Superior temporal gyrus (tissue), 1 donor: Measurements from ENCODE around the gene SENP2.
"Not testable (repeated sequence)": the region's sequence is repeated elsewhere in the genome, so short reads cannot be mapped to it uniquely, and the experiment has no call there.

Experiments used
- DNase-seq: peaks from one replicate; pipeline ENCODE4 v3.0.0-alpha.2; 2016; ENCODE audit errors: extremely low spot score

The SENP2 gene

GRCh38 chr3:185647880-185648210 is 61.8 kb downstream of the SENP2 start:
- DNase-seq: no peak

DNA sequence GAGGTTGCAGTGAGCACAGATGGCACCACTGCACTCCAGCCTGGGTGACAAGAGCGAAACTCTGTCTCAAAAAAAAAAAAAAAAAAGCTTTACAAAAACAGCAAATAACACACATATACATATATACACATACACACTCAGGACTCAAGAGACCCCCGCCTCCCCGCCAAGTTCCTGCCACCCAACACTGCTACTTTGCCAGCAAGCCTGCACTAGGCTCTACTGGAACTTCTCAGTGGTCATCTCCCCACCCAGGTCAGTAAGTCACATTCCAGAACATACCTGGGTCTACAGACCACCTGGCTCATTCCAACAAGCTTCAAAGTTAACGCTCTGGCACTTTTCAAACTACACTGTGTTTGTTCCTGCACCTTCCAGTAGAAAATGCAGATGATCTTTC is 62.3 kb downstream of the SENP2 start:
- DNase-seq: no peak

DNA sequence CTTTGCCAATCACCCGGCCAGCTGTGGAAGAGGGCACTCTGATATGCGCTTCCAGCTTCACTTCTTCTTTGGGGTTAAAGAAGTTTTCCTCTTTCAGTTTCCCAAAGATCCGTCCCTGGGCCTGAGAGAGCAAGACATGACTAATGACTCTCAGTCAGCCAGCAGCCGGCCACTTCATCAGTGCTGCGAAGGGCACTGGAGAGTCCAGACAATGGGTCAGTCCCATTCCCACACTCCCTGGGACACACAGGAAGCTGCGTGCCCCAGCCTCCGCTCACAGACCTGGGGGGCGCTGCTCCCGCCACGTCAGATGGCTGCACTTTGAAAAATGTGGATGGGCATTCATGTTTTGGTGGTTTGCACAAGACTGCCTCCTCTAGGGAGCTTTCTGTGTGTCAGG is 63.3 kb downstream of the SENP2 start:
- DNase-seq: no peak

DNA sequence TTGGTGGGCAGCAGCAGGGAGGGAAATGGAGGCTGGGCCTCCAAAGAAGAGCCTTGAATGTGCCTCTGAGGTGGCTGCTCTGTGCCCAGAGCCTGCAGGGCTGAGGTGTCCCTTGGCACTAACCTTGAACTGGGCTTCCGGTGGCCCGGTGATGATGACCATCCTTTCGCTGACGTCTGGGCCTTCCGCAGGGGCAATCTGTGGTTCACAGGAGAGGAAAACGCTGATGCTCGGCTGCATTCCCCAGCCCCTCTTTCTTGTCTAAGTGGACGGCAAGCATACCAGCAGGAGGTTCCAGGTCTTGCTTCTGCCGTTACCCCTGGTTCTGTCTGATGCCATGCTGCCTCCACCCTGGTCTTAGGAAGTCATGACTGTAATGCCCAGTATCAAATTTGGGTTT is 65.9 kb downstream of the SENP2 start:
- no peak for DNase-seq

DNA sequence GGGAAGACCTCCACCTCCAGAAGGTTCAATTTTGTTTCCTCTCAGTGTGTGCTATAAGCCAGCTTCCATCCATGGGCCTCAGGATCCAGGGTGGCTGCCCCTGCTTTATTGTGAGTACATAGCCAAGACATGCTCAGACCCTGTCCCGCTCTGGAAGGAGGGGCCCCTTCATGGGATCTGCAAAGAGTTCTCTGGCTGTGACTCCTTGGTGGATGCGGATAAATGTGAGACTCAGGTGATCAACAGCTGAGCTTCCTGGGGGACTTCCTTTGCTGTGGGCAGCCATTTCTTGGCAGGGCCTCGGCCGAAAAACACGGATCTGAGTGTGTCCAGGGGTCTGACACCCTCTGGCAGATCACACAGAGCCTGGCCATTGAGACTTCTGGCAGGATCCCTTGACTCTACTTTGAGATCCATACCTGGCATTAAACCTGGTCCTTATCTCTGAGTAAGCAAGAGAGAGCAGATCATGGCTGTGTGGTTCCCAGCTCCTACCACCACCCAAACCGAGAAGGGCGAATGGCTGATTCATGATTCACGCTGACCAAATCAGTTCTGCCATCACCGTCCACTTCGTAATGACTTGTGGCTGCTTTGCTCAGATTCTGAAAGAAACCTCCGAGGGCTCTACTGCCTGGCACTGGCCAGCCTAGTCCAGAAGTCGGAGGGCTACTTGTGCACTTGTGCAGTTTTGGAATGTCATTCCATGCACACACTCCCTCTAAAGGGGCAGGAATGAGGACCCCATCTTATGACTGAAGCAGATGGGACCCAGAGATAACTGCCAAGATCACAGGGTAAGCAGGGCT is 68.1 kb downstream of the SENP2 start:
- no peak for DNase-seq

DNA sequence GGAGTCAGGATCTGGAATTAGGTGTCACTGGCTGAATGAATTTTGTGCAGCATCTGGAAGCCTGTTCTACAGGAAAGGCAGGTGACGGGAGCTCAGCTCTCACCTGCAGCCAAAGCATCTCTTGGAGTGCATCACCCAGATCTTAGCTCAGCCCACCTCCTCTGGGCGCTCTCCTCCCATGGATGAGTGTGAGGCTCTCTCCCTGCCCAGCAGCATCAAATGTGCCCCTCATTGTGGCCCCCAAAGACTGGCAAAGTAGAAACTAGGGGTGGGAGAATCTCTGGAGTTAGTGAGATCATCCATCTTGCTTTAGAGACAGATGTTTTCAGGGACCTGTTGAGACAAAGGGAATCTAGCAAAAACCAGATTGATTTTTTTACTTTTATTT is 68.7 kb downstream of the SENP2 start:
- DNase-seq: no peak

- DNase-seq: no peak
These were observed 69.6 kb downstream of the SENP2 start for GRCh38 chr3:185655426-185656320.

DNA sequence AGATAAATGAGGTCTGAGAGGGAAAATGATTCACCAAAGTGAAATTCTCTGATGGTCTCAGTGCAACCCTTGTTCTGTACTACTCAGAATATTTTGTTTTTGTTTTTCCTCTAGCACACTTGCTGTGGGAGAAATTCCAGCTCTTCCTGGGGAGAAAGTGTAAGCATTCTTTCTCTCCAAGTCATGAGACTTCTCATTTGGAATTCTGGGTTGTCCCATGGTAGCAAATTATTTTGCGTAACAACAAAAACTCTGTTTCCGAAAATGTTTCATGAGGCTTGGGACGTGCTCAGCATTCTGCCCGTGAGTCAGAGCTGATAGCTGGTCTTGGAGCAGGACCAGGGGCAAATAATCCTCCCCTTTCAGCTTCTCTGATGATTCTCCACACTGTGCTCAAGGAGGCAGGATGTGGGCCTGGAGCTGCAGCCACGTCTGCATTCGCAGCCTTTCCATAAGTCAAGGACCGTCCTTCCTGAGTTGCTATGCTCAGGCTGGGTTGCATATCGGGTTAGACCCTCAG is 70.3 kb downstream of the SENP2 start:
- peak; percentile 49 for DNase-seq

DNA sequence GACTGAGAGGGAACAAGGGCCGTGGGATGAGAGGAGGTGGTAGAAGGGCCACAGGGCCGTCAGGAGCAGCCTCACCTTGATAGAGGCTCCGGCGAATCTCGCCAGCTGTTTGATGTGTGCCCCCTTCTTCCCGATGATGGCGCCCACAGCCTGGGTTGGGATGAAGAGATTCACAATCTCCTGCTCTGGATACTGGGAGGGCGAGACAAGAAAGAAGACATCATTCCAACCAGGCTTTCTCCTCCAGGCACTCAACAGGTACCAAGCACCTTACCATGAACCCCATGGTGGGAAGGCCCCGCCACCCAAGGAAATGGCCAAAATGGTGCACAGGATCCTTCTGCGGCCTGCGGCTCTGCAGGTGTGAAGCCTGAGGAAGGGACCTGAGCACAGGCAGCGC is 71.1 kb downstream of the SENP2 start:
- no peak for DNase-seq

DNA sequence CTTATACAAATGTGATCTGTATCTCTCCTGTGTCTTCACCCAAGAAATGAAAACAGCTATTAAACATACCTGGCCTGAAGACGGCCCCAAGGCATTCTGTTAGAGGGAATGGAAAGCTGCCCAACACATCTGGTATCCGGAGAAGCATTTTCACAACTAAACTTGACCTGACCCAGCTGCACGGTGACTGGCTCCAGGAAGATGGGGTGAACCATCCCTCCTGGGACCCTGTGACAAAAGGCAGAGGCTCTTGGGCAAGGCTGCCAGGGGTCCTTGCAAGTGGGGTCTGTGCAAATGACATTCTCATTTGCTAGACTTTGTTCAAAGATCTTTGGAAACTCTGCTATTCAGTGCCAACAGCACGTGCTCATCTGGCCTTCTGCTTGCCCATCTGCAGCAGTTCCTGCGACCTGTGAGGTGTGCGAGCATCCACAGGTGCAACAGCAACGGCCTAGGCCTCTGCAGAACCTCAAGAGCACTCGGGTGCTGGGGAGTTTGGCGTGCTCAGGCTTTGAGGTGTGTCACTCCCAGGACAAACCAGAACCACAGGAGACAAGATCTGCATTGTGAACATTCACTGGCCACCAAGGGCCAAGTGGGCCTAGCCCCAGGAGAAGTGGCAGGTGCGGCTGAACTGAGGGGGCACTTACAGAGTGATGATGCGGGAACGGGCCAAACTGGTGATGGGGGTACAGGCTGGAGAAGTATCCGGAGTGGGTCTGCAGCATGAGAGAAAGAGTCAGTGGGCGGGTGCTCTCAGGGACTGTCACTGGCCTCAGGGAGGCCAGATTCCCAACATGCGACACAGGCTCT is 71.8 kb downstream of the SENP2 start:
- DNase-seq: no peak

DNA sequence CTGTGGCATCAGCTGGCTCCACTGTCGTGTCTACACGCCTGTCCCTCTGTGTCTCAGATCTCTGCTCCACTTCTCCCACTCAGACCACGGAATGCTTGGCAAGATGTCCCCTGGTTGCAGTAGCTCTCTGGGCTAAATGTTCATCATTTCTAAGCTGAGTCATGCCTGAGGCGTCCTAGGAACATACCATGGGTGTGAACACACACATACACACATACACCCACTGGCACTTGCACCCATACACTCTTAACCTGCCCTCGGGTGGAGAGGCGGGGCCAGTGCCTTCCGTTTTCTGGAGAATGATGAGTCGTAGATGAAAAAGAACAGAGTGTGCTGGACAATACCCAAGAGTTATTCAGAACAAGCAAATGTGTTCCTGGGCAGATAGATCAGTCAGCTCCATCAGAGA is 72.4 kb downstream of the SENP2 start:
- DNase-seq: peak; percentile 38

DNA sequence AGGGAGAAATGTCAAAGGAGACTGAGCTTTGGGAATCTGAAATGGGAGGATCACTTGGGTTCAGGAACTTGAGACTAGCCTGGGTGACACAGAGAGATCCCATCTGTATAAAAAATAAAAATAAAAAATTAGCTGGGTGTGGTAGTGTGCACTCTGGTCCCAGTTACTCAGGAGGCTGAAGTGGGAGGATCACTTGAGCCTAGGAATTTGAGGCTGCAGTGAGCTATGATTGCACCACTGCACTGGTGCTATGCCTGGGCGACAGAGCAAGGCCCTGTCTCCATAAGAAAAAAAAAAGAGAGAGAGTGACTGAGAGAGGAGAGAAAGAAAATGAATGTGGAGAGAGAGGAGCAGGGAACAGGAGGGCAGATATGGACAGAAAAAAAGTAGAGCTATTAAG is 72.8 kb downstream of the SENP2 start:
- DNase-seq: no peak

- peak; percentile 92 for DNase-seq
These were observed 74.1 kb downstream of the SENP2 start for GRCh38 chr3:185659942-185660921.

DNA sequence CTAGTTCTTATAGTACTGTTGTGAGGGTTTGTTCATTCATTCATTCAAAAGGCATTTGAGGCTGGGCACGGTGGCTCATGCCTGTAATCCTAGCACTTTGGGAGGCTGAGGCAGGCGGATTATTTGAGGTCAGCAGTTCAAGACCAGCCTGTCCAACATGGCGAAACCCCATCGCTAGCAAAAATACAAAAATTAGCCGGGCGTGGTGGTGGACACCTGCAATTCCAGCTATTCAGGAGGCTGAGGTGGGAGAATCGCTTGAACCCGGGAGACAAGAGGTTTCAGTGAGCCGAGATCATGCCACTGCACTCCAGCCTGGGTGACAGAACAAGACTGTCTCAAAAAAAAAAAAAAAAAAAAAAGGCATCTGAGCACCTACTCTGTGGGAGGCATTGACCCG is 75.2 kb downstream of the SENP2 start:
- not testable (repeated sequence) for DNase-seq

GRCh38 chr3:185661772-185662171 is 75.7 kb downstream of the SENP2 start:
- no peak for DNase-seq

DNA sequence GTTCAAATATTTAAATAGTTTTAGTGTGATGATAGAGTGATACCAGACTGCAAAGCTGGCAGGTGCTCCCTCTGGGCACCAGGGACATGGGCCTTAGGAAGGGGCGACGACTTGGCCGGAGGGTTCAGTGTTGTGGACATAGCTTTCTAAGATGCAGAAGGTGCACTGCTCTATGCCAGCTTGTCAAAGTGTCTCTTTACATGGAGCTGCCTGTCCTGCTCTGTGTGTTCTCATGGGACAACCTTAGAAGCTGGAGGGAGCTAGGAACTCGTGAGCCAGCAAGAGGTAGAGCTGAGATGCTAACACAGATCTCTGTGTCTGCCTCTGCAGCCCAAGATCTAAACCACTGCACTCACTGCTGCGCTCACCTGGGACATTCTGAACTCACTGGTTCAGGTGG is 77.8 kb downstream of the SENP2 start:
- no peak for DNase-seq

DNA sequence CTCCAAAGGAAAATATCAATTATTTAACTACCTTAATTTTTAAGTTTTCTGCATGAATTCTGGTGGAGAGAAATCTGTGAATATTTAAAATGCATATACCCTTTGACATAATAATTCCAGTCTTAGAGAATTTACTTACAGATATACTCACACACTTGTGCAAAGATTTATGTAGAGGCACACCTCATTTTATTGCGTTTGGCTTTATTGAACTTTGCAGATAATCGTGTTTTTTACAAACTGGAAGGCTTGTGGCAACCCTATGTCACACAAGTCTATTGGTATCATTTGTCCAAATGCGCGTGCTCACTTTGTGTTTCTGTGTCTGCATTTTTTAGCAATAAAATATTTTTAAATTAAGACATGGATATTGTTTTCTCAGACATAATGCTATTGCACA is 81.5 kb downstream of the SENP2 start:
- DNase-seq: no peak

DNA sequence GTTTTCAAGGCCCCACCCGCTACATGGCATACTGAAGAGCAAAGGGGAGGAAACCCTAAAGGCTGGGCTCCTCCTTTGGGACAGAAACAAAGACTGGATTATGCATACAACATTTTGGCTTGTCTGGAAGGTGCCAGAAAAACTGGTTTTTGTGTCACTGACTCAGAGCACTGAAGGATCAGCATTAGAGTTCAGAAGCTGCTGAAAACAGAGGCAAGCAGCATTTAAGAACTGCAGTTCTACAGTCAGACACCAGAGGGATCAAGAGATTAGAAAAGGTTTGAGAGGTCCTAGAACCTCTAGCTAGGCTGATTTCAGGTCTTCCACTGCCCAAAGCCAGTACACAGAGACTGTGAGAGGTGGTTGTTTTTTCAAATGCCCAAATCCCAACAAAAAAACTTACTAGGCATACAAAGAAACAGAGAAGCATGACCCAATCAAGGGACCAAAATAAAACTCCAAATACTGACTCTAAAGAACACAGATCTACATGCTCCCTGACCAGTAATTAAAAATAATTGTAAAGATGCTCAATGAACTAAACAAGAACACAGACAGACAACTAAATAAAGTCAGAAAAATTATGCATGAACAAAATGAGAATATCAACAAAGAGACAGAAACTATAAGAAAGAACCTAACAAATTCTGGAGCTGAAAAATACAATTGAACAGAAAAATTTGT is 91.2 kb downstream of the SENP2 start:
- DNase-seq: no peak

DNA sequence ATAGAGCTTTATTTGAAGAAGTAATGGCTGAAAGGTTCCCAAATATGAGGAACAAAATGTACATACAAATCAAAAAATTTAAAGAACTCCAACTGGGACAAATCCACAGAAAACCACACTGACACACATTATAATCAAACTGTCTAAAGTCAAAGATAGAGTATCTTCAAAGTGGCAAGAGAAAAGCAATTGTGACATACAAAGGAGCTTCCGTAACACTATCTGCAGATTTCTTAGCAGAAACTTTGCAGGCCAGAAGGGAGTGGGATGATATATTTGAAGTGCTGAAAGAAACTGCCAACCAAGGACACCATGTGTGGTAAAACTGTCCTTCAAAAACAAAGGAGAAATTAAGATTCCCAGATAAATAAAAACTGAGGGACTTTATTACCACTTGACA is 91.9 kb downstream of the SENP2 start:
- DNase-seq: no peak

- no peak for DNase-seq
These were observed 94.1 kb downstream of the SENP2 start for GRCh38 chr3:185680231-185680630.
